C4-2B (cell line): Measurements from ENCODE around the gene NME9.

Experiments
- ZFX ChIP-seq: fragments of 450-650 bp; IDR thresholded peaks from 2 replicates; pipeline ENCODE4 v1.6.1; 2017
- TF ChIP-seq, protein P1 (sequence below): fragments of 450-650 bp; conservative IDR thresholded peaks from 2 replicates; pipeline ENCODE4 v1.5.1; 2017; ENCODE audit warnings: mild to moderate bottlenecking

DNA sequence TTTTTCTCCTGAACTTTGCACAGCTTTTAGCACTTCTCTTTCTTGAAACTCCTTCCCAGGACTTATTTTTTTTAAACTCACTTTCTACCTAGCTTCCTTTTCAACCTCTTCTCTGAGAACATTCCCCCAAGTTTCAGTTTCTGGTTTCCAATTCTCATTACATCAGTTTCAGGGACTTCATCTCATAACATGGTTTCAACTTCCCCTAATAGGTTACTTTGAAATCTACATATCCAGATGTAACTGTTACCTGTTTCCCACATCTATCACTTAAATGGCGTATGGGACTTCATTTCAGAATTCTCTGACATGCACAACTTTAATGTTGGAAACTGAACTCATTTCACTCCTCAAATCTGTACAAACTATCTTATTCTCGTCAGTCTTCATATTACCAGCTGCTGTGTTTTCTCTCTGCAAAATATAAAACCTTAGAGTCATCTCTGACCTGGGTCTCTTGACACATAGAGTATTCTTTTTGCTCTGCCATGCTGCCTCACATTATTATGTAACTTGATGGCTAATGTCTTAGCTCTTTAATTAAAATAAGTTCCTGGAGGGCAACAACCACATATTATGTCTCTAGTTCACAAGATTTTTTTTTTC lies 58.4 kb downstream of the NME9 start:
- TF ChIP-seq, protein P1, sequence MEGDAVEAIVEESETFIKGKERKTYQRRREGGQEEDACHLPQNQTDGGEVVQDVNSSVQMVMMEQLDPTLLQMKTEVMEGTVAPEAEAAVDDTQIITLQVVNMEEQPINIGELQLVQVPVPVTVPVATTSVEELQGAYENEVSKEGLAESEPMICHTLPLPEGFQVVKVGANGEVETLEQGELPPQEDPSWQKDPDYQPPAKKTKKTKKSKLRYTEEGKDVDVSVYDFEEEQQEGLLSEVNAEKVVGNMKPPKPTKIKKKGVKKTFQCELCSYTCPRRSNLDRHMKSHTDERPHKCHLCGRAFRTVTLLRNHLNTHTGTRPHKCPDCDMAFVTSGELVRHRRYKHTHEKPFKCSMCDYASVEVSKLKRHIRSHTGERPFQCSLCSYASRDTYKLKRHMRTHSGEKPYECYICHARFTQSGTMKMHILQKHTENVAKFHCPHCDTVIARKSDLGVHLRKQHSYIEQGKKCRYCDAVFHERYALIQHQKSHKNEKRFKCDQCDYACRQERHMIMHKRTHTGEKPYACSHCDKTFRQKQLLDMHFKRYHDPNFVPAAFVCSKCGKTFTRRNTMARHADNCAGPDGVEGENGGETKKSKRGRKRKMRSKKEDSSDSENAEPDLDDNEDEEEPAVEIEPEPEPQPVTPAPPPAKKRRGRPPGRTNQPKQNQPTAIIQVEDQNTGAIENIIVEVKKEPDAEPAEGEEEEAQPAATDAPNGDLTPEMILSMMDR, result no peak
- no peak for TF ChIP-seq ZFX
